ENCODE data around the gene PARP11.

Gene PARP11

GRCh38 chr12:3770891-3771290, 102.3 kb downstream of the PARP11 start:
- H2BK15ac ChIP-seq (ENCODE audit: low read length) = no peak overlapping the region
- H3K4me1 ChIP-seq (ENCODE audit: control insufficient read depth in 2 of 2, insufficient read depth in 1 of 2, low read depth in 1 of 2, low read length in 2 of 2) = no peaks in the 10 kb centered on the region
- H2BK120ac ChIP-seq (ENCODE audit: low read depth, low read length) = no peak overlapping the region
- H3K27ac ChIP-seq (replicated peaks; ENCODE audit: low read length) = no peak overlapping the region
- no peak for DNase-seq (ENCODE audit: low spot score)
- H4K91ac ChIP-seq (ENCODE audit: low read depth, low read length, poor library complexity) = no peak overlapping the region
- H2BK12ac ChIP-seq (ENCODE audit: low read length) = no peak overlapping the region
- no peak overlapping the region for H3K4me3 ChIP-seq (ENCODE audit: low read length in 2 of 2)
- no peaks in the 10 kb centered on the region for H3K79me1 ChIP-seq (ENCODE audit: low read depth, low read length)
- no peaks in the 10 kb centered on the region for H3K36me3 ChIP-seq (replicated peaks in 1 of 2; ENCODE audit: control insufficient read depth in 2 of 2, insufficient read depth in 2 of 2, low read length in 2 of 2)
- H3K23ac ChIP-seq (ENCODE audit: low read depth, low read length, poor library complexity) = no peak overlapping the region
- H3K14ac ChIP-seq (ENCODE audit: low read length) = no peak overlapping the region
- H3K9ac ChIP-seq (ENCODE audit: low read depth, low read length, poor library complexity) = no peak overlapping the region
- H3K9me3 ChIP-seq (replicated peaks in 1 of 2; ENCODE audit: control insufficient read depth in 2 of 2, insufficient read depth in 1 of 2, low read depth in 1 of 2, low read length in 2 of 2) = peaks cover 0 to 17% of the 10 kb centered on the region in 2 donors
- H2AK5ac ChIP-seq (ENCODE audit: low read depth, low read length) = no peak overlapping the region
- WGBS, 2 donors (ENCODE audit: extremely low coverage in 2 of 2, insufficient read length in 2 of 2, insufficient replicate concordance in 1 of 2) = no CpG with 5 or more reads among the region's 1 CpG
- H4K8ac ChIP-seq (ENCODE audit: low read depth, low read length) = no peak overlapping the region
- no peak overlapping the region for H3K4me2 ChIP-seq (ENCODE audit: insufficient read depth, low read length, poor library complexity, severe bottlenecking)
- no peak overlapping the region for H2AFZ ChIP-seq (ENCODE audit: low read length)
- no peak overlapping the region for H2BK5ac ChIP-seq (ENCODE audit: low read length)
- no peaks in the 10 kb centered on the region for H3K27me3 ChIP-seq (ENCODE audit: control insufficient read depth in 3 of 3, insufficient read depth in 3 of 3, low read depth in 1 of 3, low read length in 3 of 3)
- H3K4ac ChIP-seq (ENCODE audit: low read length) = no peak overlapping the region
- no peak overlapping the region for H3K18ac ChIP-seq (ENCODE audit: low read length)

DNA sequence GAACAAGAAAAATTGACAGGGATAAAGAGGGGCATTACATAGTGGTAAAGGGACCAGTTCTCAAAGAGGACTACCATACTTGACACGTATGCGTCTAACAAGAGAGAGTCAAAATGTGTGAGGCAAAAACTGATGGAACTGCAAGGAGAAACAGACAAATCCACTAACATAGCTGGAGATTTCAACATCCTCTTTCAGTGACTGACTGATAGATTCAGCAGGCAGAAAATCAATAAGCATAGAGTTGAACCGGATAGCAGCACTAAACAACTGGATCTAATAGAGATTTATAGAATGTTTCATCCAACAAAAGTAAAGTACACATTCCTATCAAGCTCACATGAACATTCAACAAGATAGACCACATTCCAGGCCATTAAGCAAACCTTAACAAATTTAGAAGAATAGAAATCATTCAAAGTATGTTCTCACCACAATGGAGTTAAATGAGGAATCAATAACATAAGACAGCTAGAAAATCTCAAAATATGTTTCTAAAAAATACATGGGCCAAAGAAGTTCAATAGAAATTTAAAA, 104.2 kb downstream of the PARP11 start:
- Histone ChIP-seq H3K4me2 (ENCODE audit: insufficient read depth, low read length, poor library complexity, severe bottlenecking) (no peak overlapping the region), H3K27ac (replicated peaks; ENCODE audit: low read length) (no peak overlapping the region), H3K36me3 (replicated peaks in 1 of 2; ENCODE audit: control insufficient read depth in 2 of 2, insufficient read depth in 2 of 2, low read length in 2 of 2) (no peaks in the 10 kb centered on the region), H3K23ac (ENCODE audit: low read depth, low read length, poor library complexity) (no peak overlapping the region), H3K18ac (ENCODE audit: low read length) (no peak overlapping the region), H4K8ac (ENCODE audit: low read depth, low read length) (no peak overlapping the region), H2AFZ (ENCODE audit: low read length) (no peak overlapping the region), H4K91ac (ENCODE audit: low read depth, low read length, poor library complexity) (no peak overlapping the region), H2BK5ac (ENCODE audit: low read length) (no peak overlapping the region), H2BK15ac (ENCODE audit: low read length) (no peak overlapping the region), H2BK12ac (ENCODE audit: low read length) (no peak overlapping the region), H3K79me1 (ENCODE audit: low read depth, low read length) (no peaks in the 10 kb centered on the region), H2BK120ac (ENCODE audit: low read depth, low read length) (no peak overlapping the region), H3K14ac (ENCODE audit: low read length) (no peak overlapping the region), H3K4ac (ENCODE audit: low read length) (no peak overlapping the region), H3K9me3 (replicated peaks in 1 of 2; ENCODE audit: control insufficient read depth in 2 of 2, insufficient read depth in 1 of 2, low read depth in 1 of 2, low read length in 2 of 2) (peaks cover 0 to 17% of the 10 kb centered on the region in 2 donors), H3K9ac (ENCODE audit: low read depth, low read length, poor library complexity) (no peak overlapping the region), H3K4me3 (ENCODE audit: low read length in 2 of 2) (no peak overlapping the region), H2AK5ac (ENCODE audit: low read depth, low read length) (no peak overlapping the region), H3K4me1 (ENCODE audit: control insufficient read depth in 2 of 2, insufficient read depth in 1 of 2, low read depth in 1 of 2, low read length in 2 of 2) (no peaks in the 10 kb centered on the region), H3K27me3 (ENCODE audit: control insufficient read depth in 3 of 3, insufficient read depth in 3 of 3, low read depth in 1 of 3, low read length in 3 of 3) (no peaks in the 10 kb centered on the region)
- WGBS, 2 donors (ENCODE audit: extremely low coverage in 2 of 2, insufficient read length in 2 of 2, insufficient replicate concordance in 1 of 2) = no CpG with 5 or more reads among the region's 3 CpGs
- no peak for DNase-seq (ENCODE audit: low spot score)

- Histone ChIP-seq H4K91ac (ENCODE audit: low read depth, low read length, poor library complexity) (no peak overlapping the region), H3K18ac (ENCODE audit: low read length) (no peak overlapping the region), H2AFZ (ENCODE audit: low read length) (no peak overlapping the region), H3K4ac (ENCODE audit: low read length) (no peak overlapping the region), H3K4me3 (ENCODE audit: low read length in 2 of 2) (no peak overlapping the region), H3K4me1 (ENCODE audit: control insufficient read depth in 2 of 2, insufficient read depth in 1 of 2, low read depth in 1 of 2, low read length in 2 of 2) (peaks cover 0 to 4% of the 10 kb centered on the region in 2 donors), H3K27ac (replicated peaks; ENCODE audit: low read length) (no peak overlapping the region), H3K9ac (ENCODE audit: low read depth, low read length, poor library complexity) (no peak overlapping the region), H3K23ac (ENCODE audit: low read depth, low read length, poor library complexity) (no peak overlapping the region), H3K4me2 (ENCODE audit: insufficient read depth, low read length, poor library complexity, severe bottlenecking) (no peak overlapping the region), H3K79me1 (ENCODE audit: low read depth, low read length) (no peaks in the 10 kb centered on the region), H2AK5ac (ENCODE audit: low read depth, low read length) (no peak overlapping the region), H4K8ac (ENCODE audit: low read depth, low read length) (no peak overlapping the region), H2BK120ac (ENCODE audit: low read depth, low read length) (no peak overlapping the region), H3K27me3 (ENCODE audit: control insufficient read depth in 3 of 3, insufficient read depth in 3 of 3, low read depth in 1 of 3, low read length in 3 of 3) (no peaks in the 10 kb centered on the region), H3K36me3 (replicated peaks in 1 of 2; ENCODE audit: control insufficient read depth in 2 of 2, insufficient read depth in 2 of 2, low read length in 2 of 2) (no peaks in the 10 kb centered on the region), H2BK15ac (ENCODE audit: low read length) (no peak overlapping the region), H2BK12ac (ENCODE audit: low read length) (no peak overlapping the region), H3K9me3 (replicated peaks in 1 of 2; ENCODE audit: control insufficient read depth in 2 of 2, insufficient read depth in 1 of 2, low read depth in 1 of 2, low read length in 2 of 2) (no peaks in the 10 kb centered on the region), H3K14ac (ENCODE audit: low read length) (no peak overlapping the region), H2BK5ac (ENCODE audit: low read length) (no peak overlapping the region)
- DNase-seq (ENCODE audit: low spot score) = no peak
- WGBS, 2 donors (ENCODE audit: extremely low coverage in 2 of 2, insufficient read length in 2 of 2, insufficient replicate concordance in 1 of 2) = no CpG with 5 or more reads among the region's 7 CpGs
Observed at GRCh38 chr12:3761116-3761735, 112.0 kb downstream of the PARP11 start.

- no peak overlapping the region for H3K4me2 ChIP-seq (ENCODE audit: insufficient read depth, low read length, poor library complexity, severe bottlenecking)
- no CpG with 5 or more reads among the region's 2 CpGs for WGBS, 2 donors (ENCODE audit: extremely low coverage in 2 of 2, insufficient read length in 2 of 2, insufficient replicate concordance in 1 of 2)
- DNase-seq (ENCODE audit: low spot score) = no peak
Observed at GRCh38 chr12:3759878-3760277, 113.3 kb downstream of the PARP11 start.

More at GRCh38 chr12:3759878-3760277, 113.3 kb downstream of the PARP11 start:
- H4K91ac ChIP-seq (ENCODE audit: low read depth, low read length, poor library complexity) = no peak overlapping the region
- H3K9ac ChIP-seq (ENCODE audit: low read depth, low read length, poor library complexity) = no peak overlapping the region
- no peak overlapping the region for H2AFZ ChIP-seq (ENCODE audit: low read length)
- H3K79me1 ChIP-seq (ENCODE audit: low read depth, low read length) = no peaks in the 10 kb centered on the region
- no peaks in the 10 kb centered on the region for H3K36me3 ChIP-seq (replicated peaks in 1 of 2; ENCODE audit: control insufficient read depth in 2 of 2, insufficient read depth in 2 of 2, low read length in 2 of 2)
- H3K4me1 ChIP-seq (ENCODE audit: control insufficient read depth in 2 of 2, insufficient read depth in 1 of 2, low read depth in 1 of 2, low read length in 2 of 2) = peaks cover 0 to 4% of the 10 kb centered on the region in 2 donors
- H3K23ac ChIP-seq (ENCODE audit: low read depth, low read length, poor library complexity) = no peak overlapping the region
- no peak overlapping the region for H3K4ac ChIP-seq (ENCODE audit: low read length)
- no peak overlapping the region for H3K27ac ChIP-seq (replicated peaks; ENCODE audit: low read length)
- H3K27me3 ChIP-seq (ENCODE audit: control insufficient read depth in 3 of 3, insufficient read depth in 3 of 3, low read depth in 1 of 3, low read length in 3 of 3) = peaks cover 0 to 4% (median 0%) of the 10 kb centered on the region in 3 experiments
- H3K9me3 ChIP-seq (replicated peaks in 1 of 2; ENCODE audit: control insufficient read depth in 2 of 2, insufficient read depth in 1 of 2, low read depth in 1 of 2, low read length in 2 of 2) = no peaks in the 10 kb centered on the region
- H3K4me3 ChIP-seq (ENCODE audit: low read length in 2 of 2) = no peak overlapping the region
- no peak overlapping the region for H2BK5ac ChIP-seq (ENCODE audit: low read length)
- no peak overlapping the region for H3K18ac ChIP-seq (ENCODE audit: low read length)
- no peak overlapping the region for H2BK12ac ChIP-seq (ENCODE audit: low read length)
- no peak overlapping the region for H2AK5ac ChIP-seq (ENCODE audit: low read depth, low read length)
- H2BK120ac ChIP-seq (ENCODE audit: low read depth, low read length) = no peak overlapping the region
- H4K8ac ChIP-seq (ENCODE audit: low read depth, low read length) = no peak overlapping the region
- no peak overlapping the region for H2BK15ac ChIP-seq (ENCODE audit: low read length)
- H3K14ac ChIP-seq (ENCODE audit: low read length) = no peak overlapping the region

Data from neuronal stem cell (in vitro differentiated cells).